ENCODE measurements around the gene FBXW7. TPM values are rescaled to one million over a fixed set of nuclear protein-coding genes. Genes with fewer than 3 reads are reported as not detected.

Gene FBXW7
- total RNA-seq, 1 experiment from 2014 or later: 27.1 TPM

DNA sequence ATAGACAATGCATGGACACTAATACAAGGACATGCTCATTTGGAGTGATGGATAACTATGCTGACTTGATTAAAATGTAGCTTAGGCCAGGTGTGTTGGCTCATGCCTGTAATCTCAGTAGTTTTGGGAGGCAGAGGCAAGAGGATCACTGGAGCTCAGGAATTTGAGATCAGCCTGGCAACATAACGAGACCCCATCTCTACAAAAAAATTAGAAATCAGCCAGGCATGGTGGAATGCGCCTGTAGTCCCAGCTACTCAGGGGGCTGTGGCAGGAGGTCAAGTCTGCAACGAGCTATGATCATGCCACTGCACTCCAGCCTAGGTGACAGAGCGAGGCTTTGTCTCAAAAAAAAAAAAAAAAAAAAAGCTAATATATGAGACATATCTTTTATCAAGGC, 196.3 kb downstream of the FBXW7 start:
- no peak overlapping the region for H3K4me2 ChIP-seq (ENCODE audit: insufficient read depth, insufficient read length, low read length)
- H3K9ac ChIP-seq (ENCODE audit: extremely low read depth, insufficient read length, low read length): no peak overlapping the region
- no peaks in the 10 kb centered on the region for H3K27me3 ChIP-seq (ENCODE audit: insufficient read depth, low read length)
- H3K9me3 ChIP-seq (ENCODE audit: control insufficient read depth, low read depth, low read length): no peaks in the 10 kb centered on the region
- no peak for TF ChIP-seq CTCF (conservative IDR thresholded peaks at IDR 0.05)
- no peak overlapping the region for H3K27ac Mint-ChIP-seq
- no peaks in the 10 kb centered on the region for H3K9me3 Mint-ChIP-seq
- H4K91ac ChIP-seq (ENCODE audit: insufficient read length, low read depth, low read length): no peak overlapping the region
- H3K27ac ChIP-seq (ENCODE audit: insufficient read length, low read depth, low read length): no peak overlapping the region
- no peak overlapping the region for H3K4ac ChIP-seq (ENCODE audit: low read depth, low read length)
- H4K5ac ChIP-seq (ENCODE audit: insufficient read length, low read depth, low read length): no peak overlapping the region
- no peak overlapping the region for H2BK20ac ChIP-seq (ENCODE audit: low read depth, low read length, poor library complexity, severe bottlenecking)
- H3K79me2 ChIP-seq (ENCODE audit: insufficient read depth, low read length): no peaks in the 10 kb centered on the region
- no peak overlapping the region for H2AFZ ChIP-seq (ENCODE audit: low read length)
- no peaks in the 10 kb centered on the region for H3K79me1 ChIP-seq (ENCODE audit: insufficient read depth, low read depth, low read length, poor library complexity, severe bottlenecking)
- H3K27me3 Mint-ChIP-seq (ENCODE audit: low read depth): no peaks in the 10 kb centered on the region
- H3K23ac ChIP-seq (ENCODE audit: insufficient read length, low read depth, low read length): no peak overlapping the region
- no peak overlapping the region for H3K18ac ChIP-seq (ENCODE audit: insufficient read length, low read depth, low read length)
- no peak overlapping the region for H4K8ac ChIP-seq (replicated peaks; ENCODE audit: insufficient read length, low read depth, low read length)
- H3T11ph ChIP-seq (ENCODE audit: low read length): no peak overlapping the region
- no peaks in the 10 kb centered on the region for H3K4me1 Mint-ChIP-seq
- H3K4me1 ChIP-seq (ENCODE audit: insufficient read depth, low read length): no peaks in the 10 kb centered on the region
- no peaks in the 10 kb centered on the region for H3K23me2 ChIP-seq (ENCODE audit: insufficient read length, low read depth, low read length, poor library complexity, severe bottlenecking)
- no peak overlapping the region for H2BK5ac ChIP-seq (ENCODE audit: insufficient read length, low read length)
- DNase-seq: no peak
- H2AK5ac ChIP-seq (ENCODE audit: insufficient read length, low read length): no peak overlapping the region
- H2BK12ac ChIP-seq (ENCODE audit: insufficient read length, low read depth, low read length): no peak overlapping the region
- no peak overlapping the region for H2BK15ac ChIP-seq (ENCODE audit: low read depth, low read length)
- no CpG with 5 or more reads among the region's 4 CpGs for whole genome bisulfite sequencing (ENCODE audit: extremely low coverage, insufficient read length, low lambda C conversion rate)
- no peaks in the 10 kb centered on the region for H4K20me1 ChIP-seq (ENCODE audit: control insufficient read depth, insufficient read depth, insufficient read length)
- 0 out of 7 replicates have a peak, but pooled peaks cover 0 to 3% (median 0%) of the 10 kb centered on the region in 3 experiments for H3K36me3 Mint-ChIP-seq (ENCODE audit: insufficient read depth in 1 of 3, low read depth in 3 of 3)
- no peak overlapping the region for H3K4me3 Mint-ChIP-seq
- H3K56ac ChIP-seq (ENCODE audit: insufficient read length, low read depth, low read length): no peak overlapping the region
- H3K14ac ChIP-seq (ENCODE audit: insufficient read depth, low read length): no peak overlapping the region
- H2BK120ac ChIP-seq (ENCODE audit: low read depth, low read length, poor library complexity, severe bottlenecking): no peak overlapping the region
